ENCODE results near the gene PRDX6. TPM values are rescaled to one million over a fixed set of nuclear protein-coding genes. Genes with fewer than 3 reads are reported as not detected.
A peak's percentile ranks its signal among the peaks of the same experiment; 100 is the strongest.

PRDX6 gene
- total and polyA plus RNA-seq, 10 of the 15 experiments (the other 5 are each of a cell fraction or from before 2014, with no cell fraction given): 70.7 to 230 (median 138) TPM

DNA sequence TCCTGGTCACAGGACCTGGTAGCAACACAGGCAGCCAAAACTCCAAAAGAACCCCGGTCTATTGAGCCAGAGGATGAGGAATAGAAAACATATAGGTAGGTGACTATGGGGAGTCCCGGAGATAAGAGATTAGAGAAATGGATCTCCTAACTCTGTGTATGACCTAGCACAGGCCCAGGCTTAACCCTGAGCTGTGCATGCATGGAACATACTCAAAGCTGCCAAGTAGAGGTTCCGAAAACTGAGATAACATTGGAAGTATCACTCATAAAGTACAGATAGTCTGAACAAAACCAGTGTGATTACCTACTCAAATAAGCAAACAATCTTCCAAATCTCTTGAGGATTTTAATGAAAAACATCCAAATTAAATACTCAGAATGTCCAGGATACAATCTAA, 31.5 kb upstream of the PRDX6 start:
- Histone ChIP-seq H4K20me1 (ENCODE audit: control insufficient read depth, insufficient read depth) (no peaks in the 10 kb centered on the region), H3K4me1 (ENCODE audit: control insufficient read depth, insufficient read depth, low read length) (peaks cover 18% of the 10 kb centered on the region), H3K79me2 (ENCODE audit: control insufficient read depth, insufficient read depth, low read length) (no peaks in the 10 kb centered on the region), H3K27ac (ENCODE audit: control insufficient read depth, insufficient read depth) (no peak overlapping the region), H3K4me3 (no peak overlapping the region), H3K4me2 (ENCODE audit: control insufficient read depth, insufficient read depth) (peak overlapping the region; percentile 81; the same call in 1 of the 2 replicates), H3K9me3 (replicated peaks; ENCODE audit: control insufficient read depth, insufficient read depth, low read length) (peaks cover 3% of the 10 kb centered on the region; the same call in 2 of the 3 replicates), H3K9ac (ENCODE audit: control insufficient read depth, insufficient read depth, low read length) (no peak overlapping the region), H3K36me3 (ENCODE audit: control insufficient read depth in 2 of 2, insufficient read depth in 2 of 2, low read length in 1 of 2) (no peaks in the 10 kb centered on the region; a peak in 2 of 4 replicates), H2AFZ (ENCODE audit: control insufficient read depth, low read depth, low read length) (no peak overlapping the region; the same call in 1 of the 2 replicates), H3K27me3 (replicated peaks in 1 of 2; ENCODE audit: control insufficient read depth in 2 of 2, insufficient read depth in 2 of 2, low read length in 1 of 2) (no peaks in the 10 kb centered on the region)
- ATAC-seq: no peak
- in situ Hi-C loops (cut with MboI): loop anchor here (25.0 kb wide), 1 partner anchor 767 kb away; no protein-coding TSS in a partner anchor
- BruUV-seq (replicated peaks): no TSS peak
- DNase-seq (ENCODE audit: low read depth, low spot score): no peak
- WGBS (ENCODE audit: insufficient coverage, insufficient replicate concordance, low lambda C conversion rate, missing lambda C conversion rate): 88% methylated on average over 3 of the region's 3 CpGs
- CTCF ChIA-PET: interaction anchor here (0.7 kb wide), 2 partner anchors 9 to 33 kb away, joined by 3 read pairs; no protein-coding TSS in a partner anchor
- TF ChIP-seq HDGF (IDR thresholded peaks at IDR 0.05): no peak
- intact Hi-C loops (cut with micrococcal nuclease; ENCODE audit: unreplicated experiment): no loop called here
- SMC1A ChIA-PET (ENCODE audit: uncharacterized antibody, unreplicated experiment): interaction anchor here (0.9 to 1.9 kb wide), 4 partner anchors 14 to 33 kb away, joined by 3 to 5 read pairs (median 4); no protein-coding TSS in a partner anchor
- RAD21 ChIA-PET (ENCODE audit: unreplicated experiment): interaction anchor here (1.3 to 1.4 kb wide), 2 partner anchors 16 to 31 kb away, joined by 3 to 5 read pairs; partner anchors contain the start of gene PRDX6
- FAIRE-seq: no peak
- POLR2A ChIA-PET: interaction anchor here (1.3 to 1.9 kb wide), 3 partner anchors 10 to 423 kb away, joined by 3 to 4 read pairs (median 4); partner anchors contain the start of gene ZBTB37

DNA sequence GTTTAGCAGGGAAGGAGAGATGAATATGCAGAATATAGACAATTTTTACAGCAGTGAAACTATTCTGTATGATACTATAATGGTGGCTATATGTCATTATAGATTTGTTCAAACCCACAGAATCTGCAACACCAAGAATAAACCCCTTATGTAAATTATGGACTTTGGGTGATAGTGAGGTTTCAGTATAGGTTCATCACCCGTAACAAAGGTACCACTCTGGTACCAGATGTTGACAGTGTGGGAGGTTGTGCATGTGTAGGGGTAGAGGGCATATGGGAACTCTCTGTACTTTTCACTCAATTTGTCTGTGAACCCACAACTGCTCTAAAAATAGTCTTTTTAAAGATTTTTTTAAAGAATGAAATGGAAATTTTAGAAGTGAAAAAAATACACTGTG, 29.9 kb upstream of the PRDX6 start:
- 0% methylated on average over 1 of the region's 1 CpG for WGBS (ENCODE audit: insufficient coverage, insufficient replicate concordance, low lambda C conversion rate, missing lambda C conversion rate)
- no peaks in the 10 kb centered on the region; a peak in 2 of 4 replicates for H3K36me3 ChIP-seq (ENCODE audit: control insufficient read depth in 2 of 2, insufficient read depth in 2 of 2, low read length in 1 of 2)
- ATAC-seq (peak; percentile 58), FAIRE-seq (no peak), DNase-seq (ENCODE audit: low read depth, low spot score) (no peak)
- H3K9me3 ChIP-seq (replicated peaks; ENCODE audit: control insufficient read depth, insufficient read depth, low read length): peaks cover 3% of the 10 kb centered on the region; the same call in 2 of the 3 replicates
- H3K4me3 ChIP-seq: no peak overlapping the region
- ChIA-PET RAD21 (ENCODE audit: unreplicated experiment) (no interaction called here), SMC1A (ENCODE audit: uncharacterized antibody, unreplicated experiment) (interaction anchor here (0.9 kb wide), 1 partner anchor 16 kb away, joined by 4 read pairs; no protein-coding TSS in a partner anchor), CTCF (interaction anchor here (0.6 kb wide), 1 partner anchor 1243 kb away, joined by 3 read pairs; no protein-coding TSS in a partner anchor), POLR2A (no interaction called here)
- H3K79me2 ChIP-seq (ENCODE audit: control insufficient read depth, insufficient read depth, low read length): no peaks in the 10 kb centered on the region
- H3K27ac ChIP-seq (ENCODE audit: control insufficient read depth, insufficient read depth): no peak overlapping the region
- no TSS peak for BruUV-seq (replicated peaks)
- H3K4me2 ChIP-seq (ENCODE audit: control insufficient read depth, insufficient read depth): no peak overlapping the region
- no peaks in the 10 kb centered on the region for H3K27me3 ChIP-seq (replicated peaks in 1 of 2; ENCODE audit: control insufficient read depth in 2 of 2, insufficient read depth in 2 of 2, low read length in 1 of 2)
- no peaks in the 10 kb centered on the region for H4K20me1 ChIP-seq (ENCODE audit: control insufficient read depth, insufficient read depth)
- TF ChIP-seq, protein P1, sequence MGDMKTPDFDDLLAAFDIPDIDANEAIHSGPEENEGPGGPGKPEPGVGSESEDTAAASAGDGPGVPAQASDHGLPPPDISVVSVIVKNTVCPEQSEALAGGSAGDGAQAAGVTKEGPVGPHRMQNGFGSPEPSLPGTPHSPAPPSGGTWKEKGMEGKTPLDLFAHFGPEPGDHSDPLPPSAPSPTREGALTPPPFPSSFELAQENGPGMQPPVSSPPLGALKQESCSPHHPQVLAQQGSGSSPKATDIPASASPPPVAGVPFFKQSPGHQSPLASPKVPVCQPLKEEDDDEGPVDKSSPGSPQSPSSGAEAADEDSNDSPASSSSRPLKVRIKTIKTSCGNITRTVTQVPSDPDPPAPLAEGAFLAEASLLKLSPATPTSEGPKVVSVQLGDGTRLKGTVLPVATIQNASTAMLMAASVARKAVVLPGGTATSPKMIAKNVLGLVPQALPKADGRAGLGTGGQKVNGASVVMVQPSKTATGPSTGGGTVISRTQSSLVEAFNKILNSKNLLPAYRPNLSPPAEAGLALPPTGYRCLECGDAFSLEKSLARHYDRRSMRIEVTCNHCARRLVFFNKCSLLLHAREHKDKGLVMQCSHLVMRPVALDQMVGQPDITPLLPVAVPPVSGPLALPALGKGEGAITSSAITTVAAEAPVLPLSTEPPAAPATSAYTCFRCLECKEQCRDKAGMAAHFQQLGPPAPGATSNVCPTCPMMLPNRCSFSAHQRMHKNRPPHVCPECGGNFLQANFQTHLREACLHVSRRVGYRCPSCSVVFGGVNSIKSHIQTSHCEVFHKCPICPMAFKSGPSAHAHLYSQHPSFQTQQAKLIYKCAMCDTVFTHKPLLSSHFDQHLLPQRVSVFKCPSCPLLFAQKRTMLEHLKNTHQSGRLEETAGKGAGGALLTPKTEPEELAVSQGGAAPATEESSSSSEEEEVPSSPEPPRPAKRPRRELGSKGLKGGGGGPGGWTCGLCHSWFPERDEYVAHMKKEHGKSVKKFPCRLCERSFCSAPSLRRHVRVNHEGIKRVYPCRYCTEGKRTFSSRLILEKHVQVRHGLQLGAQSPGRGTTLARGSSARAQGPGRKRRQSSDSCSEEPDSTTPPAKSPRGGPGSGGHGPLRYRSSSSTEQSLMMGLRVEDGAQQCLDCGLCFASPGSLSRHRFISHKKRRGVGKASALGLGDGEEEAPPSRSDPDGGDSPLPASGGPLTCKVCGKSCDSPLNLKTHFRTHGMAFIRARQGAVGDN (IDR thresholded peaks at IDR 0.05): no peak
- TF ChIP-seq CBX3 (IDR thresholded peaks at IDR 0.05; ENCODE audit: borderline replicate concordance, low read depth): no peak
- TF ChIP-seq RUNX3 (IDR thresholded peaks at IDR 0.05; ENCODE audit: low read length): peak; percentile 44
- no peak for TF ChIP-seq MTA2 (IDR thresholded peaks at IDR 0.05; ENCODE audit: low read depth)
- TF ChIP-seq, protein P2, sequence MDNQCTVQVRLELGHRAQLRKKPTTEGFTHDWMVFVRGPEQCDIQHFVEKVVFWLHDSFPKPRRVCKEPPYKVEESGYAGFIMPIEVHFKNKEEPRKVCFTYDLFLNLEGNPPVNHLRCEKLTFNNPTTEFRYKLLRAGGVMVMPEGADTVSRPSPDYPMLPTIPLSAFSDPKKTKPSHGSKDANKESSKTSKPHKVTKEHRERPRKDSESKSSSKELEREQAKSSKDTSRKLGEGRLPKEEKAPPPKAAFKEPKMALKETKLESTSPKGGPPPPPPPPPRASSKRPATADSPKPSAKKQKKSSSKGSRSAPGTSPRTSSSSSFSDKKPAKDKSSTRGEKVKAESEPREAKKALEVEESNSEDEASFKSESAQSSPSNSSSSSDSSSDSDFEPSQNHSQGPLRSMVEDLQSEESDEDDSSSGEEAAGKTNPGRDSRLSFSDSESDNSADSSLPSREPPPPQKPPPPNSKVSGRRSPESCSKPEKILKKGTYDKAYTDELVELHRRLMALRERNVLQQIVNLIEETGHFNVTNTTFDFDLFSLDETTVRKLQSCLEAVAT (IDR thresholded peaks at IDR 0.05): no peak
- no peak for TF ChIP-seq MEF2B (IDR thresholded peaks at IDR 0.05; ENCODE audit: partially characterized antibody, poor library complexity, severe bottlenecking)
- TF ChIP-seq POLR2AphosphoS5 (IDR thresholded peaks at IDR 0.05; ENCODE audit: low read length): no peak
- TF ChIP-seq ZNF274 (IDR thresholded peaks at IDR 0.05; ENCODE audit: insufficient read depth, insufficient read length): no peak
- in situ Hi-C loops (cut with MboI): loop anchor here (25.0 kb wide), 1 partner anchor 765 kb away; no protein-coding TSS in a partner anchor
- H3K9ac ChIP-seq (ENCODE audit: control insufficient read depth, insufficient read depth, low read length): no peak overlapping the region
- no peak overlapping the region for H2AFZ ChIP-seq (ENCODE audit: control insufficient read depth, low read depth, low read length)
- peaks cover 18% of the 10 kb centered on the region for H3K4me1 ChIP-seq (ENCODE audit: control insufficient read depth, insufficient read depth, low read length)
- intact Hi-C loops (cut with micrococcal nuclease; ENCODE audit: unreplicated experiment): no loop called here
